RWPE1 (cell line): ENCODE measurements around the gene BST1.
"Not testable (repeated sequence)": the region's sequence is repeated elsewhere in the genome, so short reads cannot be mapped to it uniquely, and the experiment has no call there.

ENCODE experiments used
- CTCF ChIA-PET: fragments of 350-600 bp; sonication (Branson Sonifier 250); formaldehyde crosslinking; extraction: SDS; loops from one replicate; lab custom pipeline; 2021; lab: Yijun Ruan, JAX
- POLR2A ChIA-PET: fragments of 400-600 bp; formaldehyde crosslinking; extraction: SDS; loops from one replicate; lab custom pipeline; 2020; ENCODE audit warnings: antibody characterized with exemption; ENCODE audit not compliant: low non-redundant PET; lab: Yijun Ruan, JAX
- DNase-seq: peaks from one replicate; pipeline ENCODE4 v3.0.0; 2012; ENCODE audit warnings: low spot score
- H3K27ac ChIP-seq: fragments of 450-650 bp; 2 replicates; pipeline ENCODE4 v1.5.1; 2017
- TF ChIP-seq, protein P1 (sequence below): fragments of 450-650 bp; conservative IDR thresholded peaks from 2 replicates; pipeline ENCODE4 v1.5.1; 2017; ENCODE audit warnings: low read depth, mild to moderate bottlenecking

The BST1 gene

DNA sequence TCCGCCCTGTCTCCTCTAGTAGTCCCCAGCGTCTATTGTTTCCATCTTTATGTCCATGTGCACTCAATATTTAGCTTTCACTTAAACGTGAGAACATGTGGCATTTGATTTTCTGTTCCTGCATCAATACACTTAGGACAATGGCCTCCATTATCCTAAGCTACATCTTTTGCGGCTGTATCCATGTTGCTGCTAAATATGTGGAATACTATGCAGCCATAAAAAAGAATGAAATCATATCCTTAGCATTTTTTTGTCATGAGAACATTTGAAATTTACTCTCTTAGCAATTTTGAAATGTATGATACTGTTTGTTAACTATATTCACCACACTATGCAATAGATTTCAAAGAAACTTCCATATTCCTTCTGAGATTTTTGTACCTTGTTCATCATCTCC lies 55.4 kb downstream of the BST1 start:
- POLR2A ChIA-PET: no interaction called here
- TF ChIP-seq, protein P1, sequence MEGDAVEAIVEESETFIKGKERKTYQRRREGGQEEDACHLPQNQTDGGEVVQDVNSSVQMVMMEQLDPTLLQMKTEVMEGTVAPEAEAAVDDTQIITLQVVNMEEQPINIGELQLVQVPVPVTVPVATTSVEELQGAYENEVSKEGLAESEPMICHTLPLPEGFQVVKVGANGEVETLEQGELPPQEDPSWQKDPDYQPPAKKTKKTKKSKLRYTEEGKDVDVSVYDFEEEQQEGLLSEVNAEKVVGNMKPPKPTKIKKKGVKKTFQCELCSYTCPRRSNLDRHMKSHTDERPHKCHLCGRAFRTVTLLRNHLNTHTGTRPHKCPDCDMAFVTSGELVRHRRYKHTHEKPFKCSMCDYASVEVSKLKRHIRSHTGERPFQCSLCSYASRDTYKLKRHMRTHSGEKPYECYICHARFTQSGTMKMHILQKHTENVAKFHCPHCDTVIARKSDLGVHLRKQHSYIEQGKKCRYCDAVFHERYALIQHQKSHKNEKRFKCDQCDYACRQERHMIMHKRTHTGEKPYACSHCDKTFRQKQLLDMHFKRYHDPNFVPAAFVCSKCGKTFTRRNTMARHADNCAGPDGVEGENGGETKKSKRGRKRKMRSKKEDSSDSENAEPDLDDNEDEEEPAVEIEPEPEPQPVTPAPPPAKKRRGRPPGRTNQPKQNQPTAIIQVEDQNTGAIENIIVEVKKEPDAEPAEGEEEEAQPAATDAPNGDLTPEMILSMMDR: no peak
- H3K27ac ChIP-seq: no peak overlapping the region
- no peak for DNase-seq
- CTCF ChIA-PET: interaction anchor here (0.5 kb wide), 1 partner anchor 171 kb away, joined by 3 read pairs; no protein-coding TSS in a partner anchor

DNA sequence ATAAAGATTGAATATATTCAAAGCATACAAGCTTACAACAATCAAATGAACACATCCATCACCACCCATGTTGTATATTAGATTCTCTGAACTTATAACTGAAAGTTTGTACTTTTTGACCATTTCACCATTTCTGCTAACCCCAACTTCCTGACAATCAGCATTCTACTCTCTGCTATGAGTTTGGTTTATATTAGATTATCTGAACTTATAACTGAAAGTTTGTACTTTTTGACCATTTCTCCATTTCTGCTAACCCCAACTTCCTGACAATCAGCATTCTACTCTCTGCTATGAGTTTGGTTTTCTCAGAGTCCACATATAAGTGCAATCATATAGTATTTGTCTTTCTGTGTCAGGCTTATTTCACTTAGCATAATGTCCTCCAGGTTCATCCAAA lies 59.6 kb downstream of the BST1 start:
- DNase-seq, CTCF ChIA-PET, POLR2A ChIA-PET, H3K27ac ChIP-seq: not testable (repeated sequence)

DNA sequence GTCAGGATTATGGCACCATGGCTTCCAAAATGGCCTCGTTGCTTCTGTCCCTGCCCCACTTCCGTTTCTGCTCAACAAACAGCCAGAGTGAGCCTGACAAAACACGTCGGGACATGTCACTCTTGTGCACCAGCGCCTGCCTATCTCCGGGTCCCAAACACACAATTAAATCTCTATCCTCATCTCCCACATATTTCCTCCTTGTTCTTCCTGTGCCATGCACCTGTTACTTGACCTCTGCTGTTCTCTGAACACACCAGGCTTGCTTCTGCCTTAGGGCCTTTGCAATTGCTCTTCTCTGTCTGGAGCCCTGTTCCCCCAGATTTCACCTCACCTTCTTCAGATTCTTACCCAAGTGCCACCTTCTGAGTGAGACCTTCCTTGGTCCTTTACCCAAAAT lies 62.5 kb downstream of the BST1 start:
- no peak for DNase-seq
- no peak overlapping the region for H3K27ac ChIP-seq
- TF ChIP-seq, protein P1: no peak
- POLR2A ChIA-PET: no interaction called here
- CTCF ChIA-PET: no interaction called here

DNA sequence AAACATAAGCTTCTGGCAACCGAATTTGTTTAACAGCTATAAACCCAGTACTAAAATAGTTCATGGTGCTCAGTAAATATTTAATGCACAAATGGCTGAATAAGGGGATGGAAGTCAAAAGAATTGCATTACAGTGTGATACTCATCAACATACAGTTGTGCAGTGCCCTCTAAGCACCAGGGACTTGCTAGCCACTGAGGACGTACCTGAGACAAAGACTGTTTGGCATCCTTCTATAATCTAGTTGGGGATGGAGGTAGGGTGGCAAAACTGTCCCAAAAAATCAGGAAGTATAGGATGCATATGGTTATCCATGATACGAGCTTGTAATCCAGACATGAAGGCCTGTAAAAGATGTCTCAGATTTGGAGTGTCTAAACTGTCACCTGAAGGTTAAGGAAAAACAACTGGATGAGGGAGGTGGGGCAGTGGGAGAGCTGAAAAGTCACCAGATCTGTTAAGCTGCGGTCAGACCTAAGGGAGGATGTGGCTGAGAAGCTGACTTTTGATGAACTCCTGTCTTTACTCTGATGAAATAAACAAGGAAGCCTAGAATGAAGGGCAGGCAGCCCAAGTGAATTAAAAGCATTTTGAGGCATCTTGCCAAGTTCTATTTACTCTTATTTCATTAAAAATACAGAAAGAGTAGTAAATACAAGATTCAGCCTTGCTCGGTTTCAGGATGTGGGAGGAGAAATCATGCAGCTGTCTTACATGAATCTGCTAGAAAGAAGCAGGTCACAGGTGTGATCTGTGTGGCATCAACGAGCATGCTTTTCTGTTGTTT lies 63.2 kb downstream of the BST1 start:
- TF ChIP-seq, protein P1: no peak
- CTCF ChIA-PET: interaction anchor here (0.7 kb wide), 1 partner anchor 57 kb away, joined by 3 read pairs; no protein-coding TSS in a partner anchor
- POLR2A ChIA-PET: no interaction called here
- no peak for DNase-seq
- no peak overlapping the region for H3K27ac ChIP-seq

DNA sequence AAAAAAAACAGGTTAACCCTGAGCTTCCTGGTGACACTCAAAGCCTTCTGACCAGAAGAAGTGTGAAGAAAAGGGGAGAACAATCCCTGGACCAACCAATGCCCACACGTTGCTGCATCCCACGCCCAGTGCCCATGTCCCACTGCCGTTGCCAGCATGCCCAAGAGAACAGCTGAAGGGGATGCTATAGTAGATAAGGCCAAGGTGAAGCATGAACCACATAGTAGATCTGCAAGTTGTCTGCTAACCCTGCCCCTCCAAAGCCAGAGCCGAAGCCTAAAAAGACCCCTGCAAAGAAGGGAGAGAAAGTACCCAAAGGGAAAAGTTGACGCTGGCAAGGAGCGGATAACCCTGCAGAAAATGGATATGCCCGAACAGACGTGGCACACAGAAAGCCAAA lies 64.0 kb downstream of the BST1 start:
- TF ChIP-seq, protein P1: no peak
- CTCF ChIA-PET: no interaction called here
- POLR2A ChIA-PET: no interaction called here
- DNase-seq: no peak
- H3K27ac ChIP-seq: no peak overlapping the region

DNA sequence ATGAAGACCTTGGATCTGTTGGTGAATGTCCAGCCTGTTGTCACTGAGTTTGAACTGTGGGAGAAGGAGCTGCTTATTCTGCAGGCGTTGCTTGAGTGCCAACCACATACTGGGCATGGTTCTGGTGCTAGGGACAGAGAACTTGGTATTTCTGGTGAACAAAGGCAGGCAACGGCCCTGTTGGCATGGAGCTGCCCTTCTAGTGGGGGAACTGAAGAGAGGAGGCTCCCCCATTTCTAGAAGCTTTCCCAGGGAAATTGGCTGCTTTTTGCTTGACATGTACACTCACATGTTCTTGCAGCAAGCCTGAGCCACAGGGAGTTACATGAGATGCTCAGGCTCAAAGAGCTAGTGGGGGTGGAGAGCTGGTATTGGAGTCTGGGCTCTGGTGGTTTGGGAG lies 66.3 kb downstream of the BST1 start:
- TF ChIP-seq, protein P1: no peak
- DNase-seq: no peak
- H3K27ac ChIP-seq: no peak overlapping the region
- ChIA-PET CTCF (no interaction called here), POLR2A (no interaction called here)

DNA sequence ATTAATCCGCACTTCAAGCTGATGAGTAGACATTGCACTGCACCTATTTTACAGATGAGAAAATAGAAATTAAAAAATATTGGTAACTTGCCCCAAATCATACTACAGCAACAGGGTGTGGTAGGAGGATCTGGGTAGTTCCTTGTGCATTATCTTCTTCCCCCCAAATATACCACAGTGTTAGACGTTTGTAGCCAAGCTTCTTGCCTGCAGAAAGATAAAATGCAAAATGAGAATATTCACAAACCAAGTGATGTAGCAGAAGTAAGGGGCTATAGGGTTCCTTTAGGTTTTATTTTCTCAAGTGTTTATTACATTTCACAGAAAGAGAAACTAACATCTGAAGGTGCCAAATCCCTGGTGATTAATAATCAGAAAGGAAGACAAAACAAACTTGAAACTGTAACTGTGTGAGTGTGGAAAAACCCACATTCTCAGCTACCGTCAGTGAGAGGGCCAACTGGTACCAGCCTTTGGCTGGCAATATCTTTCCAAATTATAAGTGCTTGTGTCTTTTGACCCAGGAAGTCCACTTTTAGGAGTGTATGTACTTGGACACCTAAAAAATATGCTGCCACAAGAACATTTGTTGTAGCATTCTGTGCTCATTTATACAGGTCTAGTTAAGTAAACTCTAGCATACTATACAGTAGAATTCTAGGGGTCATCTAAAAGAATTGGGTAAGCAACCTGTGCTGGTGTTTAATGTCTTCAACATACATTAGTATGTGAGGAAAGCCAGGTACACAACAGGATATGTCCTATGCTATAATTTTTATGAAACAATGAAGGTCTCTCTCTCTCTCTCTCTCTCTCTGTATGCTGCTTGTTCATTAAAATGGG lies 68.6 kb downstream of the BST1 start:
- POLR2A ChIA-PET: no interaction called here
- no peak overlapping the region for H3K27ac ChIP-seq
- TF ChIP-seq, protein P1: no peak
- DNase-seq: no peak
- CTCF ChIA-PET: no interaction called here
